Epithelial cell of esophagus (primary cell): ENCODE measurements around the gene HSP90AA1.

Experiments
- DNase-seq: peaks from one replicate; pipeline ENCODE4 v3.0.0; 2010; ENCODE audit warnings: low read depth
- H3K4me3 ChIP-seq: 2 replicates; pipeline ENCODE4 v1.5.1; 2011; ENCODE audit warnings: mild to moderate bottlenecking, low read length, control low read depth
- TF ChIP-seq, protein P1 (sequence below): IDR thresholded peaks from 2 replicates; pipeline ENCODE4 v1.5.1; 2011; ENCODE audit warnings: low read depth, mild to moderate bottlenecking, low read length, control low read depth, inconsistent platforms; ENCODE audit not compliant: insufficient read depth; ENCODE audit errors: missing control alignments

Gene HSP90AA1

DNA sequence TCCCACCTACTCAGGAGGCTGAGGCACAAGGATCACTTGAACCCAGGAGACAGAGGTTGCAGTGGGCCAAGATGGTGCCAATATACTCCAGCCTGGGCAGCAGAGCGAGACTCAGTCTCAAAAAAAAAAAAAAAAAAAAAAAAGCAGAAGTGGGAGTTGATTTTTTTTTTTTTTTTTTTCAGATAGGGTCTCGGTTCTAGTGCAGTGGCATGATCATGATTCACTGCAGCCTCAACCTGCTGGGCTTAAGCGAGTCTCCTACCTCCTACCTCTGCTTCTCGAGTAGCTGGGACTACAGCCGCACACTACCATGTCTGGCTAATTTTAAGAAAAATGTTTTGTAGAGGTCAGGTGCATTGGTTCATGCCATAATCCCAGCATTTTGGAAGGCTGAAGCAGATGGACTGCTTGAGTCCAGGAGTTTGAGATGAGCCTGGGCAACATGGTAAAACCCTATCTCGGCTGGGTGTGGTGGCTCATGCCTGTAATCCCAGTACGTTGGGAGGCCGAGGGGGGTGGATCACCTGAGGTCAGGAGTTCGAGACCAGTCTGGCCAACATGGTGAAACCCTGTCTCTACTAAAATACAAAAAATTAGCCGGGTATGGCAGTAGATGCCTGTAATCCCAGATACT lies 16.3 kb upstream of the HSP90AA1 start:
- TF ChIP-seq, protein P1, sequence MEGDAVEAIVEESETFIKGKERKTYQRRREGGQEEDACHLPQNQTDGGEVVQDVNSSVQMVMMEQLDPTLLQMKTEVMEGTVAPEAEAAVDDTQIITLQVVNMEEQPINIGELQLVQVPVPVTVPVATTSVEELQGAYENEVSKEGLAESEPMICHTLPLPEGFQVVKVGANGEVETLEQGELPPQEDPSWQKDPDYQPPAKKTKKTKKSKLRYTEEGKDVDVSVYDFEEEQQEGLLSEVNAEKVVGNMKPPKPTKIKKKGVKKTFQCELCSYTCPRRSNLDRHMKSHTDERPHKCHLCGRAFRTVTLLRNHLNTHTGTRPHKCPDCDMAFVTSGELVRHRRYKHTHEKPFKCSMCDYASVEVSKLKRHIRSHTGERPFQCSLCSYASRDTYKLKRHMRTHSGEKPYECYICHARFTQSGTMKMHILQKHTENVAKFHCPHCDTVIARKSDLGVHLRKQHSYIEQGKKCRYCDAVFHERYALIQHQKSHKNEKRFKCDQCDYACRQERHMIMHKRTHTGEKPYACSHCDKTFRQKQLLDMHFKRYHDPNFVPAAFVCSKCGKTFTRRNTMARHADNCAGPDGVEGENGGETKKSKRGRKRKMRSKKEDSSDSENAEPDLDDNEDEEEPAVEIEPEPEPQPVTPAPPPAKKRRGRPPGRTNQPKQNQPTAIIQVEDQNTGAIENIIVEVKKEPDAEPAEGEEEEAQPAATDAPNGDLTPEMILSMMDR, result no peak
- DNase-seq, result no peak
- no peak overlapping the region for H3K4me3 ChIP-seq

DNA sequence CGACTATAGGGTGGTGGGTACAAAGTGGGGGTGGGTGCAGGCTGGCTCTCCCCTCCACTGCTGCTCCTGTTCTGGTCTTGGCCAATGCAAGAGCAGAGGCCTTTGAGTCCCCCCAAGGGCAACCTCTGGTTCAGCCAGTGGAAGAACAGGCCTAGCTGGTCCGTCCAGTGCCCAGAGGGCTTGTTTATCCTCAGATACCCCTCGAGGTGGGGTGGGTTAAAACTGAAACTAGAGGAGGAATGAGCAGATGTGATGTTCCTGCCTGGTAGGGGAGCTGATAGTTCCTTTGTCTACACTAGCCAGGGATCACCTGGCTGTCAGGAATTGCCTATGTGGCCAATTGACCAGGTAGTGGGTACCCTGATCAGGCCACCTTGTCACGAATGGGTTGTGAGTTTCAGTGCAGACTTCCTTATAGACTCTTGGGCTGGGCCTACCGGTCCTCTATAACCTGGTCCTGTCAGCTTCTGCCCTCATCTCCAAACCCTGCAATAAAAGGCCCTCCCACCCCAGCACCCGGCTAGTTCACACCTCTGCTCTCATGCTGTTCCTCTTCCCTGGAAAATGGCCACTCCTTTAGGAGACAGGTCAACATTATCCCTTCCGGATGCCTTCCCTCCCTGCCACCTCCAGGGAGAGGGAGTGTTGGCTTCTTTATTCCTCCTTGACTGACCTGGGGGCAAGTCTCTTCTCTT lies 10.7 kb upstream of the HSP90AA1 start:
- no peak overlapping the region for H3K4me3 ChIP-seq
- peak; percentile 33 for DNase-seq
- TF ChIP-seq, protein P1, result no peak

DNA sequence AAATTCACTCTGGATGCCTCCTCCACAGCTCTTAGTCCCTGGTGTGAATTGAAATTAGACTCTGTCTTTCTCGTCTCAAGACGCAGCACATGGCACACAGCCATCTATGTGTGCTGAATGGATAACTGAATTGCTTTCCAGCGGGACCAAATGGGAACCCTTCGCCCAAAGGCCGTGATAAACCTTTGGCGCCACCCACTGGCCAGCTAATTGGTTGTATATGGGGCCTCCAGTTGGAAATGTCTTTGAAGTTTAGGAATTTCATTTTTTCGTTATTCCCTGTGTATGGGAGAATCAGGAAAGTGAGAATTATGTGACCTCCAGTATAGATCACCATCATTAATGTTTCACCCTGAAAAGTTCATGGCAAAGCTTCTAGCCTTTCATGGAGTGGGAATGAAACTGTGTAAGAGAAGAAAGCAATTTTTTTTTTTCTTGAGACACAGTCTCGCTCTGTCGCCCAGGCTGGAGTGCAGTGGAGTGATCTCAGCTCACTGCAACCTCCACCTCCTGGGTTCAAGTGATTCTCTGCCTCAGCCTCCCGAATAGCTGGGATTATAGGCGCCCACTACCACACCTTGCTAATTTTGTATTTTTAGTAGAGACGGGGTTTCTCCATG lies 9.8 kb upstream of the HSP90AA1 start:
- no peak overlapping the region for H3K4me3 ChIP-seq
- peak; percentile 76 for DNase-seq
- TF ChIP-seq, protein P1, result peak; percentile 78

DNA sequence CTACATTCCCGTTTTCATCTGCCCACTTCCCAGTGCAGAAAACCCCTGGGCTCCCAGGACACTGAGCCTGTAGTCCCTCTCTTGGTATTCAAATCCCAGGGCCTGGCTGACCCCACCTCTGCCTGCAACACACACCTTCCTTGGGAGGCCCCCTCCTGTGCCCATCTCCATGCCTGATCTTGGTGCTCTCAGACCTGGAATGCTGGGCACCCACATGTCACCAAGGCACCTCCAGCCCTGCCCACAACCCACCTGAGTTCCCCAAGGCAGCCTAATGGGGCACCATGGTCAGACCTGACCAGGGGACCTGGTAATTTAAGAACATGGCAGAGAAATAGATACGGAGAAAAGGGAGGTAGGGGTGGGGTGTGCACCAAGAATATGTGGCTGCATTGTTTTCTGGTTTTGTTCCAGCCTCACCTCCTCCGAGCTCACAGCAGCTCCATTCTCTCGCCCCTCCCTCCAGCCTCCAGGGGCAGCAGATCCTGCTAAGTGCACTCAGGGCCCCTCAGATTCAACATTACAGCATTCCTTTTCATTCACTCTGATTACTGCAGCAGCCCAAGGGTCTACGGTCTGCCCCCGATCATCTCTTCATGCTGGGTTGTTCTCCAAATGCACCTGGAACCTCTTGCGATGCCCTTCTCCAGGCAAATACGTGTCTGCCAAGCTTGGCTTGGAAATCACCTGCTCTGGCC lies 9.2 kb upstream of the HSP90AA1 start:
- TF ChIP-seq, protein P1, result no peak
- H3K4me3 ChIP-seq, result no peak overlapping the region

DNA sequence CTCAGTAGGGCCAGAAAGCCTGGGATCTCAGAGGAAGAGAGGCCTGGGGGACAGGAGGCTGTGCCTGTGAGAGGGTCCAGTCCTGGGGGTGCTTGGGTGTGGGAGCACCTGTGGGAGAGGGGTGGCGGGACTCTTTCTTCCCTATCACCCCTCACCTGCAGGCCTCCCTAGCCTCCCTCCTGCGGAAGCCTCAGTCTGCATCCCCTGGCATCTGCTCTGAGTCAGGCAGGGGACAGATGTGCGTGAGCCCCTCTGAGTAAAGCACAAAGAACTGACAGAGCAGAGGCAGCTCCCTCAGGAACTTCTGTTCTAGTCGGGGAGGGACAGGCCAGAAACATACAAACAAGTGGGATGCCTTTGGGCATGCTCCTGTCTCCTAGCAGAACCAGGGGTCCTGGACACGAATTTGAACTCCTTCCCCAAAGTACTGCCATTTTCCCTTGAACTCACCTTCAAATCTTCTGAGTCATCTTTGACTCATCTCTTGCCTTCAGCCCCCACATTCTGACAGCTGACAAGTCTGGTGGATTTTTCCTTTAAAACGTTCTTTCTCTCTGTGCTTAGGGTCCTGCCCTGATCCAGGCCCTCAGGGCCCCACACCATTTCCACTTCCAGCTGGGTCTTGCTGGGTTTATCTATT lies 8.5 kb upstream of the HSP90AA1 start:
- TF ChIP-seq, protein P1, result no peak
- H3K4me3 ChIP-seq, result no peak overlapping the region
- peak; percentile 38 for DNase-seq

More for the DNA sequence above, 9.2 kb upstream of the HSP90AA1 start:
- no peak for DNase-seq

DNA sequence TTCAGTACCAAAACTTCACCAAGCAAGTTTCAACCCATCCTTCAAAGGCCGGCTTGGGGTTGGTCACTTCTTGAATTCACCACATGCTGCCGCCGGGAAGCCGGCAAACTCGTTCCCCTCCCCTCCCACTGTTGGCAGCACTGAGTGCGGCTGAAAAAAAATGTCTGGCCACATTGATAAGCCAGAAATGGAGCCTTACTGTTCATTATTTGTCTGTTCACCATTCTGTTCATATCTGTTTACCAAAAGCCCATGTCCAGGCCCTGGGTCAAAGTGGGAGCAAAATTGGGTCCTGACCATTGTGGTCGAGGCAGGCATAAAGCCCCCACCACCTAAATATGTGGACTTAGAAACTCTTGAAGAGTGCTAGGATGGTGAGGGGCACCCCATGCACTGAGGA lies 7.3 kb upstream of the HSP90AA1 start:
- TF ChIP-seq, protein P1, result peak; percentile 12
- DNase-seq, result peak; percentile 61
- H3K4me3 ChIP-seq, result no peak overlapping the region
